ENCODE data around the gene SLC5A8. TPM values are rescaled to one million over a fixed set of nuclear protein-coding genes. Genes with fewer than 3 reads are reported as not detected.

SLC5A8 gene
- total RNA-seq: not detected in 2 replicates

GRCh38 chr12:101209319-101210302, at the start of gene SLC5A8:
Gene SLC5A8 (minus strand): TSS chr12:101210238. CDS start chr12:101209848, 390 bp downstream.

Small RNAs within 50 kb of the gene (small RNA-seq; reads per million reads assigned to genes)
- gene RNU6-768P: not detected

Other genes with a start within 250 kb of the SLC5A8 start
- gene UTP20, start 69.9 kb upstream of the SLC5A8 start, total RNA-seq: 25.8 and 26.9 TPM in 2 replicates
- gene ARL1, start 197.5 kb upstream of the SLC5A8 start, total RNA-seq: 112 and 142 TPM in 2 replicates

Measured in articular chondrocyte of knee joint (primary cell).